ENCODE measurements around the gene PPIB. TPM values are rescaled to one million over a fixed set of nuclear protein-coding genes. Genes with fewer than 3 reads are reported as not detected.

The PPIB gene
- total and polyA plus RNA-seq, 9 of the 15 experiments (the other 6 are each of a cell fraction or from before 2014, with no cell fraction given), result 306 to 746 (median 439) TPM

DNA sequence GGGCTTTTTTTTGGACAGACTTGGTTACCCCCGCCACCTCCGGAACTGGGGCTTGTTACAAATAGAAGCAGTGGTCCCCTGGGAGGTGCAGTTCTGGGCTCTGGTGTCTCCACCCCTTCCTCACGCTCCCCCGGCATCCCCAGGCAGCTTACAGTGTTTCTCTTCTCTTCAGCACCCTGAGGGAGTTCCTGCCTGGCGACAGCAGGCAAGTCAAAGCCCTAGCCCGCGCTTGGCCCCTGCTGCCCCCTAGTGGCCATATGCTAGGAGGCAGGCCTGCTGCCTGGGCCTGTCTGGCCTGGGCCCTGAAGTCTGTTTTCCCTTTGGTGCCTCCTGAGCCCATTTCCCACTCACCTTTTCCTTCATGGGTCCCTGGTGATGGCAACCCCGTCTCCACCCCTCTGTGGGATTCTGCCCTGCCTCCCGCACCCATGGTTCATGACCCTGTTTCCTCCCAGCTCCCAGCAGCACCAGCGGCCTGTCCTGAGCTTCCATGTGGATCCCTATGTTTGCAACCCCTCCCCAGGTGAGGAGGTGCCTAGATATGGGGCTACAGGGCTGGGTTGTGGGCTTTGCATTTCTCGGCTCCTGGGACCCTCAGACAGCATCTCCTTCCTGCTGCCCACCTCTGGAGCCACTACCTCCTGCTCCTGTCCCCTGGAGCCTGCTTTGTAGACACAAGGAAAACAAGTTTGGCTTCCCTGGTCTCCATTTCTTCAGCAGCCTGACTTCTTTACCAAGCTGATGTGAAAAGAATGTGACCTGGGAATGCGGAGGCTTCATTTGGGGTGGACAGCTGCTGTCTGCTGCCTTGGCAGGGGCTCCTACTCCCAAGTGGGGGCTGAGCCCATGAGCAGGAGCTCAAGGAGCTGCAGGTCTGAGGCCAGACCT is 9.1 kb downstream of the PPIB start (continued):
- TF ChIP-seq, protein P1, sequence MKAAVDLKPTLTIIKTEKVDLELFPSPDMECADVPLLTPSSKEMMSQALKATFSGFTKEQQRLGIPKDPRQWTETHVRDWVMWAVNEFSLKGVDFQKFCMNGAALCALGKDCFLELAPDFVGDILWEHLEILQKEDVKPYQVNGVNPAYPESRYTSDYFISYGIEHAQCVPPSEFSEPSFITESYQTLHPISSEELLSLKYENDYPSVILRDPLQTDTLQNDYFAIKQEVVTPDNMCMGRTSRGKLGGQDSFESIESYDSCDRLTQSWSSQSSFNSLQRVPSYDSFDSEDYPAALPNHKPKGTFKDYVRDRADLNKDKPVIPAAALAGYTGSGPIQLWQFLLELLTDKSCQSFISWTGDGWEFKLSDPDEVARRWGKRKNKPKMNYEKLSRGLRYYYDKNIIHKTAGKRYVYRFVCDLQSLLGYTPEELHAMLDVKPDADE (conservative IDR thresholded peaks at IDR 0.05; ENCODE audit: control insufficient read depth, low read depth, low read length), result 0 out of 2 replicates have a peak, but pooled peaks have one; percentile 52
- TF ChIP-seq CBX1 (IDR thresholded peaks at IDR 0.05; ENCODE audit: low read depth) (no peak; the same call in 1 of the 2 replicates), CEBPG (CRISPR knock-in tag; IDR thresholded peaks at IDR 0.05) (no peak), CEBPG (tag; conservative IDR thresholded peaks at IDR 0.05 in 1 of 2, IDR thresholded peaks at IDR 0.05 in 1 of 2) (no peak), SPI1 (IDR thresholded peaks at IDR 0.05; ENCODE audit: borderline replicate concordance, low read depth, low read length) (0 out of 2 replicates have a peak, but pooled peaks have one; percentile 17), SP1 (CRISPR knock-in tag; IDR thresholded peaks at IDR 0.05) (0 out of 2 replicates have a peak, but pooled peaks have one; percentile 32), POLR3A (IDR thresholded peaks at IDR 0.05; ENCODE audit: borderline replicate concordance, extremely low read depth, insufficient read depth, insufficient read length) (no peak), ZFX (CRISPR knock-in tag; IDR thresholded peaks at IDR 0.05) (peak; percentile 54), YY1 (IDR thresholded peaks at IDR 0.05; ENCODE audit: borderline replicate concordance in 1 of 3, control insufficient read depth in 1 of 3, extremely low read depth in 1 of 3, insufficient read depth in 3 of 3, insufficient read length in 1 of 3, insufficient replicate concordance in 2 of 3, low read depth in 1 of 3, low read length in 2 of 3) (peak in 1 of 3 experiments; percentile 2), ZFPM2 (CRISPR knock-in tag; IDR thresholded peaks at IDR 0.05) (peak; percentile 61; the same call in 1 of the 2 replicates), KLF16 (IDR thresholded peaks at IDR 0.05) (peak; percentile 63), KDM4B (IDR thresholded peaks at IDR 0.05; ENCODE audit: borderline replicate concordance in 2 of 2, low read depth in 1 of 2) (no peak), FOXP1 (CRISPR knock-in tag; IDR thresholded peaks at IDR 0.05) (0 out of 2 replicates have a peak, but pooled peaks have one; percentile 26)
- TF ChIP-seq, protein P2, sequence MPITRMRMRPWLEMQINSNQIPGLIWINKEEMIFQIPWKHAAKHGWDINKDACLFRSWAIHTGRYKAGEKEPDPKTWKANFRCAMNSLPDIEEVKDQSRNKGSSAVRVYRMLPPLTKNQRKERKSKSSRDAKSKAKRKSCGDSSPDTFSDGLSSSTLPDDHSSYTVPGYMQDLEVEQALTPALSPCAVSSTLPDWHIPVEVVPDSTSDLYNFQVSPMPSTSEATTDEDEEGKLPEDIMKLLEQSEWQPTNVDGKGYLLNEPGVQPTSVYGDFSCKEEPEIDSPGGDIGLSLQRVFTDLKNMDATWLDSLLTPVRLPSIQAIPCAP (CRISPR knock-in tag; IDR thresholded peaks at IDR 0.05; ENCODE audit: borderline replicate concordance), result 0 out of 2 replicates have a peak, but pooled peaks have one; percentile 73

Measured in K562 (cell line).